ENCODE data around the gene R3HCC1L. TPM values are rescaled to one million over a fixed set of nuclear protein-coding genes. Genes with fewer than 3 reads are reported as not detected.
A peak's percentile ranks its signal among the peaks of the same experiment; 100 is the strongest.

The R3HCC1L gene
- total RNA-seq, 1 donor from 2014 or later = 5.9 TPM

DNA sequence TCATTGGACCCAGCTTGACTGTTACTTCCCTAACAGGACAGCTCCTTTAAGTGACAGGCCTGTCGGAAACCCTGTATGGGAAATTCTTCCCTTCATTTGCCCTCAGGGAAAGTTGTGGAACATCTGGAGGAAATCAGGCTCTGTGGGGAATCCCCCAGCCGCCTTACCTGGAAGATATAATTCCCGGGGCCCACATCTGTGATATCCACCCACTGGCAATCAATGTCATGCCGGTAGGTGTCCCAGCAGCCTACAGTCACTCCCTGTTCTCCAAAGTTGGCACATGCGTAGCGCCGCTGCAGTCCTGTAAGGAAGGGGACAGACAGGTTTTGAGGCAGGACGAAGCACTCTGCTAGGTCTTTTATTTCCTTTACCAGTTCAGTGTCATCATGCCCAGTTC, 116.9 kb downstream of the R3HCC1L start:
- intact Hi-C loops (cut with DNase I) = no loop called here
- no peak for ATAC-seq

DNA sequence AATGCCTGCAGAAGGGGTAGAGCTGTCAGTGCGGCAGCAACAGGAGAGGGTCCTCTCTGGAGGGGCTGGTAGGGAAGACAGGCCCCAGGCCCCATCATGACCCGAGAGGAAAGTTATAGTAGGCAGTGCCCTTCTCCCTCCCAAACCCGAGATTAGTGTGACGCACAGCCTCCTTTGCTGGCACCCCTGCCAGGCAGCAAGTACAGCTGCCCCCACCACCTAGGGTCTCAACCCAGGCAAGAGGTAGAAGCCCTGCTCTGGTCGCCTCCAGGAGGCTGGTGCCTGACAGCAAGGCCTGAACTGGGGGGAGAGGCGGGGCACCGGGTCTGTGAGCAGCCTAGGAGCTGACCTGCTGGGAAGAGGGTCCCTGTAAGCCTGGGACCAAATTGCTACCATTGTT, 118.0 kb downstream of the R3HCC1L start:
- intact Hi-C loops (cut with DNase I) = no loop called here
- ATAC-seq = no peak
- no peak for DNase-seq (ENCODE audit: missing footprints)

More for the DNA sequence above, 116.9 kb downstream of the R3HCC1L start:
- DNase-seq (ENCODE audit: missing footprints) = no peak

- intact Hi-C loops (cut with DNase I) = no loop called here
- no peak for ATAC-seq
- DNase-seq (ENCODE audit: missing footprints) = no peak
Observed at GRCh38 chr10:98253499-98253898, 119.0 kb downstream of the R3HCC1L start.

DNA sequence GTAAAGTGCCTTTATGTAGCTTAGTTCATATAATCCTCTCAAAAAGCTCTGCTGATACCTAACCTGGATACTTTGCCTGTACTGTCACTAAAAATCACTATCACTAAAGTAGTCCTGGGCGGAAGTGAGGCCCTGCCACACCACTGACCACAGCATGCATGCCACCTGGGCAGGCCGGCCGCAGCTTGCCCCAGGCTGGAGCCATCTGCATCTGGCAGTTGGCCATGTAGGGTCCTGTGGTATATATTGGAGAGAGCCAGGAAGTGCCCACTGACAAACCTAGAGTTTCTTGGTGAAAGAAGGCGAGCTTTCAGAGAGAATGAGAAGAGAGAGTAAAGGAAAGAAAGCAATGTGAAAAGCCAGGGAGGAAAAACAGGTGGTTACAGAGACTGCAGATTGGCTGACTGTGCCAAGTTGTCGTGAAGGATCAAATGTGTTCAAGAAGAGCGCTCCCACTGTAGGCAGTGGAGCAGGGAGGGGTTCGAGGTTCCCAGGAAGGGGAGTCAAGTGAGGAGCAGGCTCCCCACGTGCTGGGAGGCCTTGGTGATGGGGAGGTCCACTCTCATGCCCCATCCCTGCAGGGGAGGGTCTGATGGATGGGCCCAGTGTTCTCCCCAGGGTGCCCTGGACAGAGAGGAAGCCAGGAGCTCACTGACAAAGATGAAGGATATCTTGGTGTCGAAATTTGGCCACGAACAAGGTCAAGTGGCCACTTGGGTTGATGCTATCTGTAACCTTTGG, 119.9 kb downstream of the R3HCC1L start:
- intact Hi-C loops (cut with DNase I) = no loop called here
- DNase-seq (ENCODE audit: missing footprints) (no peak), ATAC-seq (no peak)

DNA sequence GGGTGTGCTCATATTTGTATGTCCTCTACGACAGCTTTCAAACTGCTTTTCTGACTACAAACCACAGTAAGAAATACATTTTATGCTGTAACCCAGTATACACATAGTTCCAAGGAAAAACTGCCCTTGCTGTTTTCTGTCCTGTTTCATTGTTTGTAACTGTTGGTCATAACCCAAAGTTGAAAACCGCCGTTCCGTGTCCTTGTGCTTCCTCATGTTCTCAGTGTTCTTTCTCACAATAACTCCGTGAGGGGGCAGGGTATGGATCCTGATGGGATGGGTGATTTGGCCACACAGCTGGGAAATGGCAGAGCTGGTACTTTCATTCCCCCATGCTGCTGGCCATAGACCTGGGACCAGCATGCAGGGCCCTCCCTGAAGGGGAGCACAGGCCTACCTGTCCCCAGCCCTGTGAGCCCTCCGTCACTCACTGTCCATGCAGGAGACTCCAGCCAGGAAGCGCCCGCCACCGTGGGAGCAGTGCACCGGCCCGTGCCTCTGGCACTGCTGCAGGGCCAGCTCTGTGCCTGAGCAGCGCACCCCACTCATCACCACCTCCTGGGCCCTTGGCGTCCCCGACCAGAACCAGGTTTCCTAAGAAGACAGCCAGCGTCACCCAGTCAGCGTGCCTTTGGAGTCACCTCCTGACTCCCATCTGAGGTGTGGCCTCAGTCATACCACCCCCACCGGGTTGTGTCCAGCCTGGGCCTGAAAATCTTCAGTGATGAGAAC, 120.9 kb downstream of the R3HCC1L start:
- DNase-seq (ENCODE audit: missing footprints) (no peak), ATAC-seq (no peak)
- intact Hi-C loops (cut with DNase I) = no loop called here

GRCh38 chr10:98256692-98257091, 122.2 kb downstream of the R3HCC1L start:
- DNase-seq (ENCODE audit: missing footprints) (no peak), ATAC-seq (no peak)
- intact Hi-C loops (cut with DNase I) = no loop called here

GRCh38 chr10:98257198-98257597, 122.7 kb downstream of the R3HCC1L start:
- DNase-seq (ENCODE audit: missing footprints) (no peak), ATAC-seq (no peak)
- intact Hi-C loops (cut with DNase I) = no loop called here

- intact Hi-C loops (cut with DNase I) = no loop called here
- DNase-seq (ENCODE audit: missing footprints) (no peak), ATAC-seq (no peak)
Observed at GRCh38 chr10:98257961-98258360, 123.5 kb downstream of the R3HCC1L start.

GRCh38 chr10:98258683-98259454, 124.4 kb downstream of the R3HCC1L start:
- intact Hi-C loops (cut with DNase I) = no loop called here
- ATAC-seq = no peak
- no peak for DNase-seq (ENCODE audit: missing footprints)

DNA sequence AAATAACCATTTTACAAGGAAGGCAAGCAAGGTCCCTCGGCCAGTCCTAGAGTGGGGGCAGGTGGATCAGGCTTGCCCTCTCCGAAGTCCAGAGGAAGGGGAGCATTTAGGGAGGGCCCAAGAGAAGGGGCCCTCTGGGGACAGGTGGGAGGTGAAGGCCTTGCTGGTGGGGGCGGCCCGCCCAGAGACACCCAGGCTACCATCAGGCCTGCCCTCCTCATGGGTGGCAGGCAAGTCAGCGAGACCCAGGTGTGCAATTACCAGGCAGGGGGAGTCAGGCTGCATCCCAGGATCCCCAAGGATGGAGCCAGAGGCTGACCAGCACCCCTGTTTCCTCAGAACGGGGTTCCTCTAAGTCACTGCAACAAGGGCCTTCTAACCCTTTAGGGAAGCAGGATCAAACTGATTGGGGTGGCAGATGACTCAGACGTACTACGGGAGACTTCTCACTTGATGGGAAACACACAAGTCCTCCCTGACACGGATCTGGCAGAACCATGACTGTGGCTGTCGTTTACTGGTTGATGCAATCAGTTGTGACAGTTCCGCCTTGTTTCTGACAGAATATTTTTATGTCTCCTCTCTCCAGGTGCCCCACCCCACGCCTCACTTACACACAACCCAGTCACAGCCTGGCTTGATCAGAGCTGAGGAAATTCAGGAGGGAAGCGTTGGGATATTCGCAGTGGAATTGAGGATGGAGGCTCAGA, 125.3 kb downstream of the R3HCC1L start:
- ATAC-seq = no peak
- DNase-seq (ENCODE audit: missing footprints) = no peak
- intact Hi-C loops (cut with DNase I) = no loop called here

GRCh38 chr10:98260350-98260749, 125.9 kb downstream of the R3HCC1L start:
- DNase-seq (ENCODE audit: missing footprints) (no peak), ATAC-seq (no peak)
- intact Hi-C loops (cut with DNase I) = no loop called here

- no peak for DNase-seq (ENCODE audit: missing footprints)
- intact Hi-C loops (cut with DNase I) = no loop called here
Observed at GRCh38 chr10:98260752-98261151, 126.3 kb downstream of the R3HCC1L start.

GRCh38 chr10:98261436-98262277, 127.2 kb downstream of the R3HCC1L start:
- no peak for ATAC-seq
- no peak for DNase-seq (ENCODE audit: missing footprints)
- intact Hi-C loops (cut with DNase I) = loop anchor here (1.0 kb wide), 1 partner anchor 48 kb away; no protein-coding TSS in a partner anchor

More at GRCh38 chr10:98260752-98261151, 126.3 kb downstream of the R3HCC1L start:
- ATAC-seq = no peak

DNA sequence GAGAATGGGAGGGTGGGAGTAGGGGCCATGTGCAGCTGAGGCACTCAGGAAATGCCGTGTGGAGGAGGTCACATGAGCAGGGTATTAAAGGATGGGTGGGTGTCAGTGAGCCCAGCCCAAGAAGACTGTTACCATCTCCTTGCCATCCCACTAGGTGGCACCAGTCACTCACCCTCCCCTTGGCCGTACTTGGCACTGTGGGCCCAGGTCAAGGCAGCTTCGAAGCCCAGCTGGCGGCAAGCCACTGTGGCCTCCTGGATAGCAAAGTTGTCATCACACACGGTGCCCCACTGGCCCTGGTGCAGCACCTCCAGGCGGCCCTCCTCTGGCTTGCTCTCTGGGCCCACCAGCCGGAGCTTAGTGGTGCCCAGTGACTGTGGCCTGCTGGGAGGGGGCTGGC, 128.1 kb downstream of the R3HCC1L start:
- DNase-seq (ENCODE audit: missing footprints) = no peak
- intact Hi-C loops (cut with DNase I) = loop anchor here (1.0 kb wide), 1 partner anchor 47 kb away; no protein-coding TSS in a partner anchor
- ATAC-seq = peak; percentile 72

GRCh38 chr10:98263088-98263487, 128.6 kb downstream of the R3HCC1L start:
- intact Hi-C loops (cut with DNase I) = no loop called here
- no peak for DNase-seq (ENCODE audit: missing footprints)
- no peak for ATAC-seq

GRCh38 chr10:98264378-98265065, 130.1 kb downstream of the R3HCC1L start:
- intact Hi-C loops (cut with DNase I) = loop anchor here (5.0 kb wide), 2 partner anchors 203 to 1168 kb away; partner anchors contain the start of gene GOT1
- DNase-seq (ENCODE audit: missing footprints) = no peak
- ATAC-seq = no peak

Measured in Right ventricle myocardium inferior (tissue), 1 donor.